ENCODE measurements around the gene ITPA.

Gene ITPA

GRCh38 chr20:3231889-3232588 is 22.7 kb downstream of the ITPA start:
- no peak for TF ChIP-seq CTCF (IDR thresholded peaks at IDR 0.05; ENCODE audit: insufficient read depth, low read depth, low read length, missing control alignments)
- no peak for DNase-seq (ENCODE audit: low read depth)
- no peak overlapping the region for H3K4me3 ChIP-seq (ENCODE audit: low read depth, low read length)

GRCh38 chr20:3233131-3233990 is 24.1 kb downstream of the ITPA start:
- DNase-seq (ENCODE audit: low read depth): no peak
- H3K4me3 ChIP-seq (ENCODE audit: low read depth, low read length): no peak overlapping the region
- no peak for TF ChIP-seq CTCF (IDR thresholded peaks at IDR 0.05; ENCODE audit: insufficient read depth, low read depth, low read length, missing control alignments)

- no peak for TF ChIP-seq CTCF (IDR thresholded peaks at IDR 0.05; ENCODE audit: insufficient read depth, low read depth, low read length, missing control alignments)
- no peak overlapping the region for H3K4me3 ChIP-seq (ENCODE audit: low read depth, low read length)
- no peak for DNase-seq (ENCODE audit: low read depth)
Observed at GRCh38 chr20:3233991-3234498, 24.7 kb downstream of the ITPA start.

GRCh38 chr20:3235666-3236324 is 26.5 kb downstream of the ITPA start:
- no peak for DNase-seq (ENCODE audit: low read depth)
- no peak for TF ChIP-seq CTCF (IDR thresholded peaks at IDR 0.05; ENCODE audit: insufficient read depth, low read depth, low read length, missing control alignments)
- H3K4me3 ChIP-seq (ENCODE audit: low read depth, low read length): no peak overlapping the region

- no peak overlapping the region for H3K4me3 ChIP-seq (ENCODE audit: low read depth, low read length)
- no peak for TF ChIP-seq CTCF (IDR thresholded peaks at IDR 0.05; ENCODE audit: insufficient read depth, low read depth, low read length, missing control alignments)
- no peak for DNase-seq (ENCODE audit: low read depth)
Observed at GRCh38 chr20:3237011-3237957, 28.0 kb downstream of the ITPA start.
